ENCODE results near the gene AFAP1. TPM values are rescaled to one million over a fixed set of nuclear protein-coding genes. Genes with fewer than 3 reads are reported as not detected.

AFAP1 gene
- total and polyA plus RNA-seq, 2 of the 8 experiments (the other 6 are each of a cell fraction or from before 2014, with no cell fraction given) = 3.6 to 18.2 TPM

- ChIA-PET CTCF (ENCODE audit: partially characterized antibody) (interaction anchor here (1.0 to 3.7 kb wide), 8 partner anchors 9 to 432 kb away, joined by 3 to 32 read pairs (median 4); no protein-coding TSS in a partner anchor), POLR2A (ENCODE audit: partially characterized antibody) (no interaction called here)
- H2BK120ac ChIP-seq (replicated peaks; ENCODE audit: low read depth, low read length) = no peak overlapping the region
- H3K18ac ChIP-seq (ENCODE audit: extremely low read depth, low read length) = no peak overlapping the region
- H3K36me3 ChIP-seq (ENCODE audit: control insufficient read depth in 2 of 4, insufficient read depth in 4 of 4, low read length in 3 of 4) = peaks cover 0 to 5% (median 2%) of the 10 kb centered on the region in 4 experiments; a peak in 2 of 8 replicates
- no peaks in the 10 kb centered on the region for H3K27me3 ChIP-seq (replicated peaks in 1 of 4; ENCODE audit: control insufficient read depth in 3 of 4, extremely low read depth in 1 of 4, insufficient read depth in 3 of 4, low read length in 3 of 4)
- H4K5ac ChIP-seq (ENCODE audit: insufficient read length, low read depth, low read length) = no peak overlapping the region
- H3K27ac ChIP-seq (ENCODE audit: low read depth, low read length) = no peak overlapping the region
- H4K8ac ChIP-seq (ENCODE audit: extremely low read depth, insufficient read depth, low read length) = no peak overlapping the region
- H3K9me3 ChIP-seq (ENCODE audit: insufficient read depth in 2 of 2, low read depth in 1 of 2, low read length in 1 of 2) = no peaks in the 10 kb centered on the region
- H3K23me2 ChIP-seq (ENCODE audit: low read depth, low read length) = no peaks in the 10 kb centered on the region
- no peak overlapping the region for H2AFZ ChIP-seq (ENCODE audit: low read length)
- no peaks in the 10 kb centered on the region for H3K79me2 ChIP-seq (ENCODE audit: control insufficient read depth in 1 of 2, insufficient read depth in 2 of 2, low read length in 2 of 2)
- no peak overlapping the region for H3K23ac ChIP-seq (ENCODE audit: insufficient read length)
- H3K56ac ChIP-seq (replicated peaks; ENCODE audit: insufficient read length, low read depth, low read length) = no peak overlapping the region
- H2AK5ac ChIP-seq (ENCODE audit: low read depth, low read length) = no peak overlapping the region
- TF ChIP-seq JUN (IDR thresholded peaks at IDR 0.05; ENCODE audit: low read depth, low read length) (no peak), RAD21 (IDR thresholded peaks at IDR 0.05 in 1 of 2, conservative IDR thresholded peaks at IDR 0.05 in 1 of 2; ENCODE audit: low read depth in 2 of 2, low read length in 2 of 2) (no peak)
- no peak overlapping the region for H3K14ac ChIP-seq (ENCODE audit: insufficient read length)
- H3K4me3 ChIP-seq (ENCODE audit: extremely low read depth in 1 of 4, insufficient read depth in 2 of 4, low read depth in 3 of 4, low read length in 4 of 4) = no peak overlapping the region
- WGBS, 2 experiments (ENCODE audit: extremely low coverage in 1 of 2, insufficient coverage in 1 of 2, insufficient read length in 1 of 2, insufficient replicate concordance in 2 of 2, low coverage in 1 of 2, low lambda C conversion rate in 2 of 2, missing lambda C conversion rate in 1 of 2) = 92% methylated on average over 13 of the region's 13 CpGs; no CpG with 5 or more reads in 1 of the 2 experiments
- H2BK20ac ChIP-seq (ENCODE audit: low read length) = no peak overlapping the region
- DNase-seq (ENCODE audit: low read depth in 1 of 2, low spot score in 2 of 2) (no peak), FAIRE-seq (no peak)
- H3K4me1 ChIP-seq (replicated peaks in 1 of 4; ENCODE audit: control insufficient read depth in 3 of 4, insufficient read depth in 4 of 4, low read length in 3 of 4) = peaks cover 0 to 2% (median 1%) of the 10 kb centered on the region in 4 experiments; a peak in 3 of 7 replicates
- no peak overlapping the region for H4K91ac ChIP-seq (replicated peaks; ENCODE audit: insufficient read length, low read length)
- no peaks in the 10 kb centered on the region; the same call in none of the 2 replicates for H3K79me1 ChIP-seq (ENCODE audit: low read depth, low read length)
- no peak overlapping the region for H2BK5ac ChIP-seq (ENCODE audit: low read depth, low read length)
- H2BK12ac ChIP-seq (ENCODE audit: low read depth, low read length) = no peak overlapping the region
- H3K4me2 ChIP-seq (ENCODE audit: insufficient read depth in 1 of 2, low read depth in 2 of 2, low read length in 2 of 2) = no peak overlapping the region
- no peak overlapping the region for H3K9ac ChIP-seq (replicated peaks in 1 of 4; ENCODE audit: extremely low read depth in 1 of 4, low read depth in 3 of 4, low read length in 3 of 4)
- H4K20me1 ChIP-seq (replicated peaks in 1 of 2; ENCODE audit: control insufficient read depth in 1 of 2, insufficient read depth in 2 of 2, low read length in 2 of 2) = peaks cover 0 to 2% of the 10 kb centered on the region in 2 experiments
- H2BK15ac ChIP-seq (ENCODE audit: low read length) = no peak overlapping the region
- no peak overlapping the region for H3K4ac ChIP-seq (replicated peaks; ENCODE audit: insufficient read length, low read depth, low read length)
Observed at GRCh38 chr4:7767966-7768365, 171.7 kb downstream of the AFAP1 start.

All from H1 (cell line).